Thoracic aorta (tissue), 2 donors: ENCODE measurements around the gene SURF1. TPM values are rescaled to one million over a fixed set of nuclear protein-coding genes. Genes with fewer than 3 reads are reported as not detected.
A peak's percentile ranks its signal among the peaks of the same experiment; 100 is the strongest.
"Not testable (repeated sequence)": the region's sequence is repeated elsewhere in the genome, so short reads cannot be mapped to it uniquely, and the experiment has no call there.

Experiments used
- ATAC-seq: fragments of 150-250 bp; one replicate; pipeline ENCODE4 v1.8.0; 2017; ENCODE audit warnings: low read depth; ENCODE audit not compliant: insufficient number of reproducible peaks, low FRiP score
- DNase-seq: peaks from one replicate; pipeline ENCODE4 v3.0.0-alpha.2; 2020; ENCODE audit warnings: low spot score
- H3K27ac ChIP-seq, 2 donors: fragments of 200-600 bp; sonication (generic); 1 replicate in 1 of 2; 2 replicates in 1 of 2; pipeline ENCODE4 v1.5.1; 2016; ENCODE audit warnings: mild to moderate bottlenecking in 2 of 2, moderate library complexity in 2 of 2
- H3K27me3 ChIP-seq: fragments of 200-600 bp; sonication (generic); replicated peaks from 2 replicates; pipeline ENCODE4 v1.6.0; 2016; ENCODE audit warnings: mild to moderate bottlenecking; ENCODE audit not compliant: insufficient read depth
- H3K36me3 ChIP-seq: fragments of 200-600 bp; sonication (generic); one replicate; pipeline ENCODE4 v1.5.1; 2016
- H3K4me1 ChIP-seq, 2 donors: fragments of 200-600 bp; sonication (generic); 1 replicate in 1 of 2; 2 replicates in 1 of 2; pipeline versions ENCODE4 v1.5.1 to v1.6.0; 2016; ENCODE audit warnings: low read depth in 2 of 2, mild to moderate bottlenecking in 1 of 2; ENCODE audit not compliant: control insufficient read depth in 1 of 2
- H3K4me3 ChIP-seq: fragments of 200-600 bp; sonication (generic); 2 replicates; pipeline ENCODE4 v1.5.1; 2016; ENCODE audit warnings: mild to moderate bottlenecking
- H3K9me3 ChIP-seq: fragments of 200-600 bp; sonication (generic); 2 replicates; pipeline ENCODE4 v1.5.1; 2016
- total RNA-seq, 2 donors: library from RNA; depleted of rRNA; stranded (reverse); fragments of >200 nt; gene quantifications; one replicate each; pipeline versions ENCODE4 v1.1.0 to v1.2.3, GENCODE V29; 2016
- TF ChIP-seq, protein P1 (sequence below): fragments of 200-600 bp; sonication (generic); IDR thresholded peaks from one replicate; pipeline ENCODE4 v1.5.1; 2019; ENCODE audit warnings: antibody characterized with exemption

SURF1 gene
- total RNA-seq, 2 donors from 2014 or later: 47.6 to 66.6 TPM

DNA sequence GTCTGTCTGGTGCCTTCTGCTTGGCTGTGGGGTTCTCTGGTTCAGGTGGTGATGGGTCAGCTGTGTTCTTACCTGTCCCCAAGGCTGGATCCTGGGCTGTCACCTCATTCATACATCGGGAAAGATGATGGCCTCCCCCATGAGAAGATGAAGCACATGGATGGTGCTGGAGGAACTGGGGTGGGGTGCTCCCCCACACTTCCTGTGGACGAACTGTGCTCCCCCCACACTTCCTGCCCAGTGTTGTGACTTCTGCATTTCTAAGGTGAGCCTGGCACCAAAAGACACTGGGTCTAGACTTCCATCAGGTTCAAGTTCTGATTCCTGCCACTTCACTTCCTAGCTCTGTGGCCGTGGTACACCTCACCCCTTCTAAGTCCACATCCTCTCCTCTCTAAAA is 16.0 kb downstream of the SURF1 start:
- Histone ChIP-seq H3K27ac (no peak overlapping the region), H3K9me3 (no peaks in the 10 kb centered on the region), H3K27me3 (no peaks in the 10 kb centered on the region), H3K4me3 (no peak overlapping the region), H3K4me1 (peaks cover 7 to 10% of the 10 kb centered on the region in 2 donors), H3K36me3 (peaks cover 56% of the 10 kb centered on the region)
- TF ChIP-seq, protein P1, sequence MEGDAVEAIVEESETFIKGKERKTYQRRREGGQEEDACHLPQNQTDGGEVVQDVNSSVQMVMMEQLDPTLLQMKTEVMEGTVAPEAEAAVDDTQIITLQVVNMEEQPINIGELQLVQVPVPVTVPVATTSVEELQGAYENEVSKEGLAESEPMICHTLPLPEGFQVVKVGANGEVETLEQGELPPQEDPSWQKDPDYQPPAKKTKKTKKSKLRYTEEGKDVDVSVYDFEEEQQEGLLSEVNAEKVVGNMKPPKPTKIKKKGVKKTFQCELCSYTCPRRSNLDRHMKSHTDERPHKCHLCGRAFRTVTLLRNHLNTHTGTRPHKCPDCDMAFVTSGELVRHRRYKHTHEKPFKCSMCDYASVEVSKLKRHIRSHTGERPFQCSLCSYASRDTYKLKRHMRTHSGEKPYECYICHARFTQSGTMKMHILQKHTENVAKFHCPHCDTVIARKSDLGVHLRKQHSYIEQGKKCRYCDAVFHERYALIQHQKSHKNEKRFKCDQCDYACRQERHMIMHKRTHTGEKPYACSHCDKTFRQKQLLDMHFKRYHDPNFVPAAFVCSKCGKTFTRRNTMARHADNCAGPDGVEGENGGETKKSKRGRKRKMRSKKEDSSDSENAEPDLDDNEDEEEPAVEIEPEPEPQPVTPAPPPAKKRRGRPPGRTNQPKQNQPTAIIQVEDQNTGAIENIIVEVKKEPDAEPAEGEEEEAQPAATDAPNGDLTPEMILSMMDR: no peak
- DNase-seq: no peak
- ATAC-seq: no peak

DNA sequence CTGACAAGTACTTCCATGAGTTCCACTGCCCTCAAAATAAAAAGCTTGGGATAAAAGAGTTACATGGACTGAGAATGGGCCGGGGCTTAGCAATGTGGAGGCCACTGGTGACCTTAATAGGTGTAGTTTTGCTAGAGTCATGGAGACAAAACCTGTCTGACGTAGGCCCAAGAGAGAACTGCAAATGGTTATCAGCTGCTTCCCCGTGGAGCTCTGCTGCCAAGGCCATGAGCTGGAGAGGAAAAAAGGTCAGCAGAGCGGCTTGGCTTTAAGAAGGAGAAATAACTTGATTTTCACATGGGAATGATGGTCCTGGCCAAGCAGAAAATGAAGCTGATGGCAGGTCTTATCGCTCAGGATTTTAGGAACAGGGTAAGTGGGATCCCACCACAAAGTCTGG is 16.6 kb downstream of the SURF1 start:
- TF ChIP-seq, protein P1: no peak
- H3K4me3 ChIP-seq: no peak overlapping the region
- ATAC-seq: no peak
- peaks cover 50% of the 10 kb centered on the region for H3K36me3 ChIP-seq
- no peaks in the 10 kb centered on the region for H3K9me3 ChIP-seq
- no peak for DNase-seq
- no peak overlapping the region for H3K27ac ChIP-seq
- no peaks in the 10 kb centered on the region for H3K27me3 ChIP-seq
- peaks cover 13 to 16% of the 10 kb centered on the region in 2 donors for H3K4me1 ChIP-seq

DNA sequence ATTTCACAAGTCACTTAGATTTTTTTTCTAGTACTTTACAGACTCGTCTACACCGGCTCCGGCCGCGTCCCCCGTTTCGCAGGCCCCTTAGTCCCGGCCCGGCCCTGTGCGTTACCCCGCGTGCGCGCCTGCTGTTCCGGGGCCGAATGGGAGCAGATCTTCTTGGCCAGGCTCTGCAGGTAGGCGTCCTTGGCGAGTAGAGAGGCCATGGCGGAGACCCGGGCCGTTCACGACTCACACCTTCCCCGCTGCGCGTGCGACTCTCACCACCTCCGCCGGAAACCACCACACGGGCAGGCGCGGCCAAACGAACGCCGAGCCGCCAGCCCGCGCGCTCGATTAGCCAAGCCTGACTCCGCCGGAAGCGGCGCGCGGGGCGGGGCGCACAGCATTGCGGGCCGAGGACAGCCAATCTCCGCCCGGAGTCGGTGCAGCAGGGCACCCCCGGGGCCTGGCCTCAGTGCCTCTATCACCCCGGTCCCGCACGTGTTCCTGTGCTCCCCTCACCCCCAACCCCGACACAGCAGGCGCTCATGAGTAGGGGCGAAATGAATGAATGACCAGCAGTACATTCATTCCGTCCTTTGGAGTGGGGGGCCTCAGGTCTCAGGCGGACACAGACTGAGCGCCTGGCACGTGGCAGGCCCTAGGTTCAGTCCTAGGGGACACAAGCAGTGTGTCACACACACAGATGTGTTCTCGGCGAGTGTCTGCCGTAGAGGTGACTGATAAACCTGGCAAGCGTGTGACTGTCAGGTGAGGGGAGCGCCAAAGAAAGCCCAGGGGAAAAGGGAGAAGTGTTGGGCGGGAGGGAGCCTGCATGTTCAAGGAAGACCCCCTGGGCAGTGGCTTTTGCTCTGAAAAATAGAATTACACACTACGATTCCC is 20.1 kb downstream of the SURF1 start, which contains the start of gene SURF6:
TSS of gene SURF6 (minus strand) at position 265 of the 888 bp plus-strand sequence. CDS start at position 209, 56 bp downstream.
- peaks cover 49% of the 10 kb centered on the region for H3K36me3 ChIP-seq
- TF ChIP-seq, protein P1: no peak
- peak within 1 kb of the TSS; percentile 98 for H3K4me3 ChIP-seq
- ATAC-seq (peak; percentile 61), DNase-seq (peak; percentile 69)
- no peaks in the 10 kb centered on the region for H3K9me3 ChIP-seq
- peaks cover 18 to 28% of the 10 kb centered on the region in 2 donors for H3K4me1 ChIP-seq
- peak within 1 kb of the TSS; percentile 49 to 64 for H3K27ac ChIP-seq
- H3K27me3 ChIP-seq: no peaks in the 10 kb centered on the region

DNA sequence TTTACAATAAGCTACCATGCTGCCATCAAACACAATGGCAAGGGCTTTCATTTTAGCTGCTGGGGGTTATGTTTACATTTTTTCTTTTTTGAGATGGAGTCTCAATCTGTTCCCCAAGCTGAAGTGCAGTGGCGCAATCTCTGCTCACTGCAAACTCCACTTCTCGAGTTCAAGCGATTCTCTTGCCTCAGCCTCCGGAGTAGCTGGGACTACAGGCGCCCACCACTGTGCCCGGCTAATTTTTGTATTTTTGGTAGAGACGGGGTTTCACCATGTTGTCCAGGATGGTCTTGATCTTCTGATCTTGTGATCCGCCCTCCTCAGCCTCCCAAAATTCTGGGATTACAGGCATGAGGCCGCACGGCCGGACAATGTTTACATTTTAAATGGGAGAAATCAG is 21.4 kb downstream of the SURF1 start:
- H3K36me3 ChIP-seq: peaks cover 44% of the 10 kb centered on the region

DNA sequence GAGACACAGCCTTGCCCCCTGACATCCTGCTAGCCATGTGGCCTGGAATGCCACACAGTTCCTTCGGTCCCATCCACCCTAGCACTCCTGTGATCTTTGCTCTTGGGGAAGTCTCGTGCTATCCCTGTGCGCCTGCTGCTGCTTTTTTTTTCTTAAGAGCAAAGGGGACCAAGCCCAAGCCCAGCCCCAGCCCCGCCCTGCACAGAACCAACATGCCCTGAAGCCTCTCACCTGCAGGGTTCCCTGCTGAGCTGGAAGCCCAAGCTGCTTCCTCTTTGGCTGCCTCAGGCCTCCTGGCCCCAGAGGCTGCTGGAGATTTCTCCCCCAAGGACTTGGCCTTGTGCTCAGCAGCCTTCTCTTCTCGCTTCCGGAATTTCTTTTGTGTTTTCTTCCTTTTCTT is 22.1 kb downstream of the SURF1 start:
- no peaks in the 10 kb centered on the region for H3K27me3 ChIP-seq
- no peak overlapping the region for H3K4me3 ChIP-seq
- no peaks in the 10 kb centered on the region for H3K9me3 ChIP-seq
- peaks cover 18 to 28% of the 10 kb centered on the region in 2 donors for H3K4me1 ChIP-seq
- TF ChIP-seq, protein P1: no peak
- no peak for DNase-seq
- H3K27ac ChIP-seq: no peak overlapping the region
- peaks cover 40% of the 10 kb centered on the region for H3K36me3 ChIP-seq
- ATAC-seq: no peak

More for the DNA sequence above, 21.4 kb downstream of the SURF1 start:
- not testable (repeated sequence) for H3K27ac ChIP-seq, ATAC-seq, DNase-seq, H3K27me3 ChIP-seq, H3K9me3 ChIP-seq
- Histone ChIP-seq H3K4me1 (peaks cover 18 to 28% of the 10 kb centered on the region in 2 donors), H3K4me3 (peak overlapping the region; percentile 98)
